ENCODE measurements around the gene ADI1.
"Not testable (repeated sequence)": the region's sequence is repeated elsewhere in the genome, so short reads cannot be mapped to it uniquely, and the experiment has no call there.

Gene ADI1

GRCh38 chr2:3493615-3494007 lies 25.7 kb downstream of the ADI1 start:
- DNase-seq (ENCODE audit: low read depth), result peak; percentile 25

DNA sequence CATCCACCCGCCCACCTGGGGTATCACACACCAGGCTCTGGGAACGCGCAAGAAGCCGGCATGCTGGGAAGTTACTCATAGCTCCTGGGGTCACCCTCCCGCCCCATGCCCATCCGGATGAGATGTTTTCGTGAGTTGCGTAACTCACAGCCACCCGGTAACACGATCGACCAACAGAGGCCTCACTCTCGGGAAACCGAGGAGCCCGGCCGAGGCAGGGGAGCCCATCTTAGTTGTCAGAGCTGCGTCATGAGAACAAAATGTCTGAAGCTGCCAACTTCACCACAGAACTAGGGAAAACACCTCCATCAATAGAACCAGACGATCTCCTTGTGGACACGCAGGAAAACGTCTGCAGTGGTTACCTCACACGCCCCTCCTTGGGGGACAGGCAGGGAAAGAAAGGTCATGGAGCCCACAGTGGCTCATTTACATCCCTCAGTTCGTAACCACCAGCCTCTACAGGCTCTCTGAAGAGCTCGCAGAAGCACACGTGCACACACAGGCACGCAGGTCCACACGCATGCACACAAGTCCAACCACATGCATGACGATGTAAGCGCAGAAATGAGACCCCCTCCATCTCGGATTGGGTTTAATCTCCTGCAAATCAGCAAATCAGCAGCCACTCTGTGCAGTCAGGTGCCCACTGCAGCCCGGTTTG lies 26.2 kb downstream of the ADI1 start:
- peak; percentile 77 for DNase-seq (ENCODE audit: low read depth)

DNA sequence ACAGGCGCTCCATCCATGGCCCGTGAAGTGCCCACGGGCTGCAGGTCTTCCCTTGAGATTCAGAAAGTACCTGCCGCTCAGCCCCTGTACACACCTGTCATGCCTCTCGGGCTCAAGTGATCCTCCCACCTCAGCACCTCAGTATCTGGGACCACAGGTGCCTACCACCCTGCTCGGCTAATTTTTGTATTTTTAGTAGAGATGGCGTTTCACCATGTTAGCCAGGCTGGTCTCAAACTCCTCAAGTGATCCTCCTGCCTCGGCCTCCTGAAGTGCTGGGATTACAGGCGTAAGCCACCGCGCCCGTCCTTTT lies 26.9 kb downstream of the ADI1 start:
- not testable (repeated sequence) for DNase-seq (ENCODE audit: low read depth)

DNA sequence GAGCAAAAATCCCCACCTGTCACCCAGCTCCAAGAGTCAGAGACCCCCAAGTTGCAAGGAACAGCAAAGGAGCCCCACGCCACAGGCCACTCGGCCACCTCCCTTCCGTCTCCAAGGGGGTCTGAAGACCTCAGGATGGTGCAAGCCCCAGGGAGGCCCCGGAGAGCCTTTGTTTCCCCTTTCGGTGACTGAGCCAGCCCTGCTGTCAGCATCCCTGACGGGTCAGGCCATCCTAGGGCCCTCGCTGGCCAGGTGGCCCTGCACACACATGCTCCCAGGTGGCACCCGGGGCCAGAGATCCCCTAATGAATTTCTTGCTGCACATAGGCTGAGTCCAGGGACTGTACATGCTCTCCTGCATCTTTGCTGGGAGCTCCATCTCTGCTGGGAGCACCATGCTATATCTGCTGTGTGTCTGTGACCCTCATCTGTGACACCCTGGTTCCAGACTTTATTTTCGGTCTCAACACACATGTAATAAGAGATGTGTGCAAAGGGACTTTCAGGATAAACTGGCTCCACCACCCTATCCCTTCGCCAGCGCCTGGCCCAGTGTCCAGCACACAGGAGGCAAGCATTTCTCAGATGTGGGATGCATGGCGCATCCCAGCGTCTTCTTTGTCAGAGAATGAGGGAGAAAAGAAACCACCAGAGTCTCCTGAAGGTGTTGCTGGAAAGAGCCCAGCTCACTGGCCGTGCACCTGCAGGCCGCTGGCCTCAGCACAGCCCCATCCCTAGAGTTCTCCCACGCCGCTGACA lies 27.4 kb downstream of the ADI1 start:
- DNase-seq (ENCODE audit: low read depth), result no peak

- no peak for DNase-seq (ENCODE audit: low read depth)
Measured at GRCh38 chr2:3491306-3491705, 28.0 kb downstream of the ADI1 start.

DNA sequence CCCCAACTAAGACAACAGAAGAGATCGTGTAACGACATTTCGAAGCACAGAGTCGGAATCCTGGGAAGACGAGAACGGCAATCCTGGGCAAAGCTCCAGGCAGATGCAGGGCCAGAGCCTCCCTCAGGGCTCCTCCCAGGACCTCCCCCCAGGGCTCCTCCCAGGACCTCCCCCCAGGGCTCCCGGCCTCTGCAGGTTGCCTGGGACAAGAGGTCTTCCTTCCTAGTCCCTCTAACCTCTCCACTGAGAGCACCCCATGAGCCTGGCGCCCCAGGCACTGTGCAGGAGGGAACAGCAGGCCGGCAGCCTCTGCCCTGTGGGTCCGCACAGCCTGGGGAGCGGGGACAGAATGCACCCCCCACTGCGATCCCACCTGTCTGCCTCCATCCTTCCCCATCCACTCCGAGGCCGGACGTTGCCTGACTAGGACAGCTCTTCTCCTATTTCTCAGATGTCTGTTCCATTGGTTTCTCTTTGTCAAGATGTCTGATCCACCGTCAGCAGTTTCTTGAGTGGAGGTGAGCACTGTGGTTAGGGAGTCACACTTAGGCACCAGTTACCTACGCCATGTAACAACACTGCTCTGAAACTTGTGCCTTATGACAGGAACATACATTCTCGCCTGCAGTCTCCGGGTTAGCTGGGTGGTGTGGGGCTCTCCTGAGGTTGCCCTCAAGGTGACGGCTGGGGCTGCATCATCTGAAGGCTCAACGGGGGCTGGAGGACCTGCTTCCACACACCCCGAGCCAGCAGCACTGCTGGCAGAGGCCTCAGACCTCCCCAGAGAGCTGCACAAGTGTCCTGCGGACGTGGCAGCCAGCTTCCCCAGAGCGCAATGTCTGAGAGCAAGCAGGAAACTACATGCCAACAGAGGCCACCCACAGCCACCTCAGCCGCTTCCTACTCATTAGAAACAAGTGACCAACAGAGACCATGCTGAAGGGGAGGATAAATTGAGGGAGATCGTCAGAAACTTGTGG lies 28.9 kb downstream of the ADI1 start:
- DNase-seq (ENCODE audit: low read depth), result no peak

DNA sequence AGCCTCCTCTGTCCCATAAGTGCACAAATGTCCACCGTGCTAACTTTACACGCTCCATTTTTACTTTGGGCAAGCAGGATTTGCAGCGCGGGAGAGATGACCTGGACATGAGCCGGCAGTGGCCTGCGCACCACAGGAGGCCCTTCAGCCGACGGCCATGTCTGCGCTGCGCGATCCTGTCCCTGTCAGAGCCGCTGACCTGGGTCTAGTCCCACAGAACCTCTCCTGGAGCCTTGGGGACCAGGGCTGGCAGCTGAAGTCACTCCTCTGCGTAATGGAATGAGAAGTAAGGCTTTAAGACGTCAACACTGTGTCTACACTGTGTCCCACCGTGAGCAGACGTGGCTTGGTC lies 29.6 kb downstream of the ADI1 start:
- DNase-seq (ENCODE audit: low read depth), result no peak

DNA sequence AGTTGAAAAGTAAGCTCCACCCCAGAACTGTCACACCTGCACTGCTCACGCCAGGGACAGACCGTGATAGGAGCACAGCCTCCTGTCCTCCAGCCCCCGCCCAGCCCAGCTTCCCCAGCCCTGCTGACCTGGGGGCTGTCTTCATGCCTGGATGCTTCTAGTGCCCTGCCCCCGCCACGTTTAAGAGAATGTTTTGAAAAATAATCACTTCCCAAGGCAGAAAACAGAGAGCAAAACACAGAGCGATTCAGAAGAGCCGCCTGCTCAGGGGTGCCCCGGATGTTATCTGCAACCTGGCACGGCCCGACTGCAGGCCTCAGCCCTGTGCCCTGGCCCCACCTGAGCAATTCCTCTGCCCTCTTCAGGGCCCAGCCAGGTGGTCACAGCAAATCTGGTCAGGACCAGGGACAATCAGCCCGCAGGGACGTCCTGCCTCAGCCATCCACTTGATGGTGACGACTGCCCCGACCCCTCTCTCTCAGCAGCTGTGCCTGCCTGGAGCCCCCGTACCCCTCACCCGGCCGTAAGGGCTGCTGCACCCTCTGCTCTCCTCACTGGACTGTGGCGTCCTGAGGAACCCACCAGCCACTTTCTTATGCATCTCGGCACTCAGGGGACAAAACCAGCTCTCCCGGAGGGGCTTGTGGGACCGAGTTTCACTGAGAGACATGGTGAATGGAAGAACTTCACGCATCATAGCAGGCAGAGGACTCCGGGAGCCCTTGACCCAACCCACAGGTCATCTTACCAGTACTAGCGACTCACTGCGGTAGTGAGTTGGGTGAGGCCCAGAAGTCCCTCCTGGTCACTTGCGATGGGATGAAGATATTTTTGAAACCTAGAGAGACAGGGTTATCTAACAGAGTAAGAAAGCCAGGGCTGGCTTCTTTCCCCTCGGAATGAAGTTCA lies 30.2 kb downstream of the ADI1 start:
- no peak for DNase-seq (ENCODE audit: low read depth)

GRCh38 chr2:3488061-3488531 lies 31.2 kb downstream of the ADI1 start:
- no peak for DNase-seq (ENCODE audit: low read depth)

DNA sequence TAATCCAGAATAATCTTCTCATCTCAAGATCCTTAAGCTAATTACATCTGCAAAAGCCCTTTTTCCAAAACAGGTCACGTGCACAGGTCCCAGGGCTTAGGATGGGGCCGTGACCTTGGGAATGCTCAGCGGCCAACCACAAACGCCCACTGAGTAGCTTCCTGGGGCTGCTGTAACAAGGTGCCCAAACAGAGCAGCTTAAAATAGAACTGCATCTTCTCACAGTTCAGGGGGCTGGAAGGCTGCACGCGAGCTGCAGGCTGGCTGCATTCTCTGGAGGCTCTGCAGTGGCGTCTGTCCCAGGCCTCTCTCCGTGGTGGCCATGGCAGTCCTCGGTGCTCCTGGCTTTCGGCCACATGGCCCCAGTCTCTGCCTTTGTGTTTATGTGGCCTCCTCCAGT lies 31.9 kb downstream of the ADI1 start:
- no peak for DNase-seq (ENCODE audit: low read depth)

DNA sequence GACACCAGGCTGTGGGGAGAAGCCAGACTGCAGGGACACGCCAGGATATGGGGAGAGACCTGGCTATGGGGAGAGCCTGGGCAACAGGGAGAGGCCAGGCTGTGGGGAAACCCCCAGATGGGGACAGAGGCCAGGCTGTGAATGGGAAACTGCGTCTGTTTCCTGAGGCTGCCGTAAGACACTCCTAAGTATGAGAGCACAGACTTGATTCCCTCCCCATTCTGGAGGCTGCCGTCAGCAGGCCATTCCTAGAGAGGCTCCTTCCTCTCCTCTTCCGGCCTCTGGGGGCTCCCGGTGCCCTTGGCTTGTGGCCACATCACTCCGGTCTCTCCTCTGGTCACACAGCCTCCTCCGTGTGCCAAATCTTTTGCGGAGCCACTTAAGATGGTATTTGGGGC lies 32.3 kb downstream of the ADI1 start:
- no peak for DNase-seq (ENCODE audit: low read depth)

DNA sequence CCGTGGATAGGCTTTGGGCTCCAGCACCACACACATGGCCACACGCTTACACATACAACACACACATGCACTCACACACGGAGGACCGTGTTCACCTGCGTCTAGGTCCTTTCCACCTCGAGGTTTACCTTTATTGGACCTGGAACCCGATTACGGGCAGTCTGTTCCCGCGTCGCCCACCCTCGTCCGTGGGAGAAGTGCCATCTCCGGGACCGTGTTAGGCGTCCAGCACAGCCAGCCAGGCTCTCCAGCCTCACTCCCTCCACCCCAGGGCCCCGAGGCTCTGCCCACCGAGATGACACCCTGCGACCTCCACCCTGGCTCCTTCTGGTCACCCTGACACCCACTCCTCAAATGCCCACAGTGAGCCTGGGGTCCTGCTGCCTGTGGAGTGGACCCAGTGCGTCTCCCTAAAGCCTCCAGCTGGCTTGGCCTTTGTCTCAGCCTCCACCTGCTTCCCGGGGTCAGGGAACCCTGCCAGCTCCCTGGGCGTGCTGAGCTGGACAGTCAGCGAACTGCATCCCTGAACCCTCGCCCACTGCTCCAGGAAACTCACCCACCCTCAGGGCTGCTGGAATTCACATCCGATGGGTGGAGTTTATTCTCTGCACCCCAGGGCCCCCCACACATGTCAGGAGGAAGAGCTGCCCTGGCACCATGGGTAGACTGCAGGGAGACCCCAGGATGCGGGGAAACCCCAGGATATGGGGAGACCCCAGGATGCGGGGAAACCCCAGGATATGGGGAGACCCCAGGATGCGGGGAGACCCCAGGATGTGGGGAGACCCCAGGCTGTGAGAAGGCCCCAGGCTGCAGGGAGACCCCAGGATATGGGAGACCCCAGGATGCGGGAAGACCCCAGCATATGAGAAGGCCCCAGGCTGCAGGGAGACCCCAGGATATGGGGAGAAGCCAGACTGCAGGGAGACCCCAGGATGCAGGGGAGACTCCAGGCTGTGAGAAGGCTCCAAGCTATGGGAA lies 33.0 kb downstream of the ADI1 start:
- no peak for DNase-seq (ENCODE audit: low read depth)

DNA sequence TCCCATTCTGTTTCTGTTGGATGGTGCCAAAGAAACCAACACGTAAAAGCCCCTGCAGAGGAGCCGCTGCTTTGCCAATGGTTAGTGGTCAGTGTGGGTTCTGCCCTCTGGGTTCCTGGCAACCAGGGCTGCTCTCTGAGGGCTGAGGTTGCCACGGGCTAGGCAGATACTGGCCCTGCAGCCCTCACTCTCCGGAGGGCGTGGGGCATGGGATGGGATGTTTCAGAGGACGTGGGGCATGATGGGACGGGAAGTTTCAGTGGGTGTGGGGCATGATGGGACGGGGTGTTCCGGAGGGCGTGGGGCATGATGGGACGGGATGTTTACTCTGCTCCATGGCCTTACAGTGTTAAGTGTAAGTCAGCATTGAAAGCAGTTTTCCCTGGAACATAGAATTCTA lies 34.2 kb downstream of the ADI1 start:
- DNase-seq (ENCODE audit: low read depth), result no peak

DNA sequence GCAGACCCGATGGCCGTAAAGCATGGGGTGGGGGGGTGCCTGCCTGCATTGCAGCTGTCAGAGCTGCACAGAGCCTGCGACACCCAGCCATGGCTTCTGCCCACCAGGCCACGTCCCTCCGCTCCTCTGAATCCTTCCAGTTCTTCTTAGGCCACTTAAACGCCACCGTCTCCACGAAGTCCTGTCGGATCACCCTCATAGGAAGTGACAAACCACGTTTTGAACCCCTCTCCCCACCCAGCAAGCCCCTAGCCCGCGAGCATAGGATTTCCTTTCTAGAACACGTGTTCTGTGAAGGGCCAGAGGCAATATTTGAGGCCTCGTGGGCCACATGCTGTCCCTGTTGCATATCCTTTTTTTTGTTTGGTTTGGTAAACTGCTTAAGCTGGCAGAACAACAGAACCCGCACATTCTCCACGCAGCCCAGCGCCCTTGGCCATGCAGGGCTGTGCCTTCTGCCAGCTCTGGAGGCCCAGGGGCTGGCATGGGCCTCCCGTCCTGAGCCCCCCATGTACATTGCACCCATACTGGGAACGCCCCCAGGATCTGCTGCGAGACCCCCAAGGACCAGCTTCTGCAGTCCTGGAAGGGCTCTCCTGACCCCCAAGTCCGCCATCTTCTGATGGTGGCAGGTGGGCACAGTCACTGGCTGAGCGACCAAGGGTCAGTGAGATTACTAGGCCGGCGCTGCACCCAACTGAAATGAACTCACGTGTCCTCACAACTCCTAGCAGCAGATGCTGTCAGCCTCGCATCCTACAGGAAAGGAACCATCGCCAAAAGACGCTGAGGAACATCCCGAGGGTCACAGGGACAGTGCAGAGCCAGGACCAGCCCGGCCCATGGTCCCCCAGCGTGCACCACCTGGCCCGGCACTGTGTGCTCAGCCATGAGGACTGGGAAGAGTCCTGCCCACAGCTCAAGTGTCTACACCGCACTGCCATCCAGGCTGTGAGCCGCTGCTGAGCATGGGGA lies 35.1 kb downstream of the ADI1 start:
- no peak for DNase-seq (ENCODE audit: low read depth)

GRCh38 chr2:3483227-3483985 lies 35.9 kb downstream of the ADI1 start:
- DNase-seq (ENCODE audit: low read depth), result no peak

GRCh38 chr2:3482363-3482821 lies 36.9 kb downstream of the ADI1 start:
- DNase-seq (ENCODE audit: low read depth), result no peak

DNA sequence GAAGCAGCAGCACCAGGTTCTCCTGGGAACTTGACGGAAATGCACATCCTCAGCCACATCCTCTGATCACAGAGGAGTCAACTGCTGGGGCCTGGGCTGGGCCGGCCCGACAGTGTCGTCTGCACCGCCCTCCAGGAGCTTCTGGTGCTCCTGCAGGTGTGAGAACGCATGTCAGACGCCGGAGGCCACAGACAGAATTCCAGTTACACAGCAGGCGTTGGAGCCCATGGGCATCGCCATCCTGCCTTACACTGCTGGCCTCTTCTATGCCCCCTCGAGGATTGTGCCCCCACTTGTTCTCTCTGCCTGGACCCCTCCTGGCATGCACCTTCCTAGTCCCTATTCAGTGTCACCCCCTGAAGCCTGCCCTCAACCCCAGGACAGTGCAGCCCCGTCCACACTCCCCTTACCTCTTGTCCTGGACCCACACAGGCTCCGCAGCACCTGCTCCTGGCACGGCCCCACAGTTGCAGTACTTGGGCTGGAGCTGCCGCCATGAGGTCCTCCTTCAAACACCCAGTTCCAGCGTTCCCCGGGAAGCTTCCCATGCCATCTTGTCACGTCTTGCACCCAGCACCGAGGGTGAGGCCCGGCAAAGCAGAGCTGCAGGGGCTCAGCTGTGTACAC lies 37.5 kb downstream of the ADI1 start:
- no peak for DNase-seq (ENCODE audit: low read depth)

- no peak for DNase-seq (ENCODE audit: low read depth)
Measured at GRCh38 chr2:3481011-3481400, 38.3 kb downstream of the ADI1 start.
